Neural progenitor cell (in vitro differentiated cells): ENCODE results near the gene BRD7. TPM values are rescaled to one million over a fixed set of nuclear protein-coding genes. Genes with fewer than 3 reads are reported as not detected.

ENCODE experiments used
- DNase-seq: peaks from one replicate; pipeline ENCODE4 v3.0.0-alpha.2; 2016; ENCODE audit warnings: low spot score
- H2AFZ ChIP-seq: fragments of 200-600 bp; sonication (generic); replicated peaks from 2 replicates; pipeline ENCODE4 v1.6.1; 2016; ENCODE audit warnings: antibody characterized with exemption
- H3F3A ChIP-seq: fragments of 200-600 bp; sonication (generic); 2 replicates; pipeline ENCODE4 v1.6.1; 2016; ENCODE audit warnings: antibody characterized with exemption, low read depth
- H3K27ac ChIP-seq: fragments of 200-600 bp; sonication (generic); 2 replicates; pipeline ENCODE4 v1.5.1; 2016; ENCODE audit warnings: mild to moderate bottlenecking
- H3K27me3 ChIP-seq: fragments of 200-600 bp; sonication (generic); 2 replicates; pipeline ENCODE4 v1.6.1; 2016; ENCODE audit warnings: mild to moderate bottlenecking, moderate library complexity
- H3K36me3 ChIP-seq: fragments of 200-600 bp; sonication (generic); 2 replicates; pipeline ENCODE4 v1.5.1; 2016
- H3K4me1 ChIP-seq: fragments of 200-600 bp; sonication (generic); 2 replicates; pipeline ENCODE4 v1.6.1; 2016; ENCODE audit warnings: mixed run types
- H3K4me2 ChIP-seq: fragments of 200-600 bp; sonication (generic); 2 replicates; pipeline ENCODE4 v1.6.1; 2016
- H3K4me3 ChIP-seq: fragments of 200-600 bp; sonication (generic); 2 replicates; pipeline ENCODE4 v1.5.1; 2016
- H3K79me2 ChIP-seq: fragments of 200-600 bp; sonication (generic); 2 replicates; pipeline ENCODE4 v1.6.1; 2016; ENCODE audit warnings: low read depth
- H3K9ac ChIP-seq: fragments of 200-600 bp; sonication (generic); 2 replicates; pipeline ENCODE4 v1.6.1; 2016
- H3K9me3 ChIP-seq: fragments of 200-600 bp; sonication (generic); 2 replicates; pipeline ENCODE4 v1.5.1; 2016; ENCODE audit warnings: low read depth
- H4K20me1 ChIP-seq: fragments of 200-600 bp; sonication (generic); 2 replicates; pipeline ENCODE4 v1.6.1; 2016; ENCODE audit warnings: low read depth
- H3K27ac Mint-ChIP-seq: 3 replicates; pipeline ENCODE4 v1.8.0; 2021; ENCODE audit warnings: mixed read lengths
- H3K27me3 Mint-ChIP-seq: 2 replicates; pipeline ENCODE4 v1.8.0; 2022; ENCODE audit warnings: low read depth, mild to moderate bottlenecking, inconsistent platforms, moderate library complexity, mixed read lengths; ENCODE audit not compliant: insufficient read depth
- H3K36me3 Mint-ChIP-seq: 3 replicates; pipeline ENCODE4 v1.8.0; 2021; ENCODE audit warnings: mixed read lengths
- H3K4me1 Mint-ChIP-seq: 3 replicates; pipeline ENCODE4 v1.8.0; 2021; ENCODE audit warnings: mixed read lengths
- H3K4me3 Mint-ChIP-seq: 3 replicates; pipeline ENCODE4 v1.8.0; 2021; ENCODE audit warnings: mild to moderate bottlenecking, moderate library complexity, mixed read lengths
- H3K9me3 Mint-ChIP-seq: 3 replicates; pipeline ENCODE4 v1.8.0; 2020; ENCODE audit warnings: mixed read lengths
- CTCF ChIP-seq: fragments of 200-600 bp; sonication (generic); IDR thresholded peaks from 2 replicates; pipeline ENCODE4 v1.5.1; 2017; ENCODE audit warnings: antibody characterized with exemption, mild to moderate bottlenecking
- EZH2 ChIP-seq: fragments of 200-600 bp; sonication (generic); IDR thresholded peaks from 2 replicates; pipeline ENCODE4 v1.6.1; 2017; ENCODE audit warnings: antibody characterized with exemption, mild to moderate bottlenecking, moderate library complexity
- EZH2phosphoT487 ChIP-seq: fragments of 200-600 bp; sonication (generic); IDR thresholded peaks from 2 replicates; pipeline ENCODE4 v1.6.1; 2017; ENCODE audit warnings: antibody characterized with exemption
- total RNA-seq: library from RNA; depleted of rRNA; stranded (reverse); fragments of >200 nt; gene quantifications from 2 replicates; pipeline ENCODE4 v1.2.3, GENCODE V29; 2015; ENCODE audit warnings: low replicate concordance

BRD7 gene
- total RNA-seq, 1 donor from 2014 or later: 164 TPM

DNA sequence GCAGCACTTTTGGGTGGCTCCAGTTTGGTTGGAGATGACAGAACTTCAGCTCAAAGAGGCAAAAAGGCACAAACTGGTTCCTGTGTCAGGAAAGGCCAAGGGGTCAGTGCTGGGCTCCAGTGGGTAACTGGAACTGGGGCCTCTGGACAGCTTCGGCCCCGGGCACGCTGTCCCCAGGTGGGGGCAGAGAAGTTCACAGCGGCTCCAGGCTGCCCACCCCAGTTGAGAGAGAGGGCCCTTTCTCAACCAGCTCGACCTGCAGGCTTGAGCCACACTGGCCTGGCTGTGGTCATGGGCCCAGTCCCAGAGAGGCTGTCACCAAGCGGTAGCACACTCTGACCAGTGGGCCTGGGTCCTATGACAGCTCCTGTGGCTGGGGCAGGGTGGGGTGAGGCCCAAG, 77.9 kb downstream of the BRD7 start:
- Mint-ChIP-seq H3K4me1 (peaks cover 4% of the 10 kb centered on the region), H3K27me3 (peaks cover 5% of the 10 kb centered on the region), H3K27ac (peak overlapping the region; percentile 81), H3K36me3 (no peaks in the 10 kb centered on the region), H3K9me3 (peaks cover 4% of the 10 kb centered on the region), H3K4me3 (no peak overlapping the region)
- no peak overlapping the region for H2AFZ ChIP-seq
- TF ChIP-seq CTCF (no peak), EZH2phosphoT487 (no peak), EZH2 (no peak)
- H3K4me2 ChIP-seq: no peak overlapping the region
- no peaks in the 10 kb centered on the region for H3K4me1 ChIP-seq
- H3K27me3 ChIP-seq: no peaks in the 10 kb centered on the region
- H3K27ac ChIP-seq: no peak overlapping the region
- no peak for DNase-seq
- no peaks in the 10 kb centered on the region for H3K9me3 ChIP-seq
- no peaks in the 10 kb centered on the region for H3F3A ChIP-seq
- H3K4me3 ChIP-seq: no peak overlapping the region
- no peak overlapping the region for H3K9ac ChIP-seq
- H3K79me2 ChIP-seq: no peaks in the 10 kb centered on the region
- H3K36me3 ChIP-seq: no peaks in the 10 kb centered on the region
- H4K20me1 ChIP-seq: no peaks in the 10 kb centered on the region

DNA sequence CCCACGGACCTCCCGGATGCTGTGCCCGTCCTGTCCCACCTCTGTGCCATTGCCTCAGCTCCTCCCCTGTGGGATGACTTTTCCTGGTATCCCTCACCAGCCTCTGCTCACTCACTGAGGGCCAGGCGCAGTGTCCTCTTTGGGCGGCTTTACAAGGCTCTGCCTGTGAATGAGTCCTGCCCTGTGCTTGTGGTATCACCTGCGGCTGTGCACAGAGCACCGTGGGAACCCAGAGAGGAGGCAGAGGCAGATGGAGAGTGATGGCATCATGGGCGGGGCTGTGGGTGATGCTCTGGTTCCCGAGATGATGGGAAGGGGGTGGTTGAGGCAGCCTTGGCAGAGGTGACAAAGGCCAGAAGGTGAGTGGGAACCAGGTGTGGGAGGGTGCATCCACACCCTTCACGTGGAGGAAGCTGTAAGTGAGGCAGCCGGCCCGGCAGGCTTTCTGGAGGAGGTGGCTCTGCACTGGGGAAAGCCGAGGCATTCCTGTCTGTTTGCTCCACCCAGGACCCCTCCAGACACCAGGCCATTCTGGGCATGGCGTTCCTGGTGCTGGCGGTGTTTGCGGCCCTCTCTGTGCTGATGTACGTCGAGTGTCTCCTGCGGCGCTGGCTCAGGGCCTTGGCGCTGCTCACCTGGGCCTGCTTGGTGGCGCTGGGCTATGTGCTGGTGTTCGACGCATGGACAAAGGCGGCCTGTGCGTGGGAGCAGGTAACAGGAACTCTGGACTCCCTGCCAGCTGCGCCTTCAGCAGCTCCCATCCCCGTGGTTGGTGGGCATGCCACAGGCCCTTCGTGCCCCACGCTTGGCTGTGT, 78.6 kb downstream of the BRD7 start:
- Histone ChIP-seq H3K4me2 (no peak overlapping the region), H4K20me1 (no peaks in the 10 kb centered on the region), H3K27me3 (no peaks in the 10 kb centered on the region), H3F3A (no peaks in the 10 kb centered on the region), H3K9me3 (no peaks in the 10 kb centered on the region), H3K4me3 (no peak overlapping the region), H3K9ac (no peak overlapping the region), H3K27ac (no peak overlapping the region), H3K36me3 (no peaks in the 10 kb centered on the region), H3K79me2 (no peaks in the 10 kb centered on the region), H2AFZ (no peak overlapping the region), H3K4me1 (no peaks in the 10 kb centered on the region)
- no peak for TF ChIP-seq EZH2phosphoT487
- TF ChIP-seq CTCF: no peak
- TF ChIP-seq EZH2: no peak
- no peaks in the 10 kb centered on the region for H3K36me3 Mint-ChIP-seq
- H3K4me3 Mint-ChIP-seq: no peak overlapping the region
- H3K4me1 Mint-ChIP-seq: peaks cover 4% of the 10 kb centered on the region
- H3K9me3 Mint-ChIP-seq: peaks cover 7% of the 10 kb centered on the region
- H3K27me3 Mint-ChIP-seq: peaks cover 8% of the 10 kb centered on the region
- DNase-seq: no peak
- peak overlapping the region; percentile 81 for H3K27ac Mint-ChIP-seq

- peak overlapping the region; percentile 60 for H3K27ac Mint-ChIP-seq
- no peak overlapping the region for H2AFZ ChIP-seq
- no peak overlapping the region for H3K4me2 ChIP-seq
- peaks cover 8% of the 10 kb centered on the region for H3K27me3 Mint-ChIP-seq
- H3F3A ChIP-seq: no peaks in the 10 kb centered on the region
- no peaks in the 10 kb centered on the region for H3K79me2 ChIP-seq
- H4K20me1 ChIP-seq: no peaks in the 10 kb centered on the region
- H3K9me3 Mint-ChIP-seq: peaks cover 7% of the 10 kb centered on the region
- H3K9me3 ChIP-seq: no peaks in the 10 kb centered on the region
- no peak overlapping the region for H3K4me3 ChIP-seq
- H3K36me3 ChIP-seq: no peaks in the 10 kb centered on the region
- DNase-seq: no peak
- H3K27ac ChIP-seq: no peak overlapping the region
- H3K4me3 Mint-ChIP-seq: no peak overlapping the region
- no peaks in the 10 kb centered on the region for H3K4me1 ChIP-seq
- H3K4me1 Mint-ChIP-seq: peaks cover under 1% of the 10 kb centered on the region
- no peak overlapping the region for H3K9ac ChIP-seq
- TF ChIP-seq CTCF (no peak), EZH2phosphoT487 (no peak), EZH2 (no peak)
- no peaks in the 10 kb centered on the region for H3K36me3 Mint-ChIP-seq
- no peaks in the 10 kb centered on the region for H3K27me3 ChIP-seq
Observed at GRCh38 chr16:50288920-50289319, 79.9 kb downstream of the BRD7 start.
